ENCODE measurements around the gene CTPS1. TPM values are rescaled to one million over a fixed set of nuclear protein-coding genes. Genes with fewer than 3 reads are reported as not detected.

CTPS1 gene
- total and polyA plus RNA-seq, 2 of the 13 experiments (the other 11 are each of a cell fraction or from before 2014, with no cell fraction given): 9.6 to 42.8 TPM

- FAIRE-seq (no peak), DNase-seq (ENCODE audit: low spot score) (no peak), ATAC-seq (no peak)
- H3K4me2 ChIP-seq (ENCODE audit: low read depth, low read length): no peak overlapping the region
- 93% methylated on average over 5 of the region's 5 CpGs for WGBS (ENCODE audit: low lambda C conversion rate)
- POLR2A ChIA-PET: no interaction called here
- H4K20me1 ChIP-seq (ENCODE audit: insufficient read depth, low read length): no peaks in the 10 kb centered on the region
- intact Hi-C loops (cut with micrococcal nuclease; ENCODE audit: unreplicated experiment) (no loop called here), in situ Hi-C loops (cut with HindIII; ENCODE audit: extremely low pct_ligation_motif_present, low pct_unique_long_range_greater_than_20kb) (no loop called here)
- H3K36me3 ChIP-seq (replicated peaks in 1 of 2; ENCODE audit: control insufficient read depth in 1 of 2, insufficient read depth in 2 of 2, low read length in 2 of 2): peaks cover 28 to 62% of the 10 kb centered on the region in 2 experiments
- no peak overlapping the region for H3K9ac ChIP-seq (ENCODE audit: insufficient read depth, low read depth, low read length)
- no peaks in the 10 kb centered on the region for H3K27me3 ChIP-seq (ENCODE audit: control insufficient read depth in 1 of 2, insufficient read depth in 2 of 2, low read length in 2 of 2)
- H3K27ac ChIP-seq (ENCODE audit: extremely low read length, insufficient read depth, low read length): no peak overlapping the region
- no peaks in the 10 kb centered on the region for H3K9me3 ChIP-seq (ENCODE audit: low read length)
- H2AFZ ChIP-seq (ENCODE audit: low read length): no peak overlapping the region
- H3K79me2 ChIP-seq (ENCODE audit: insufficient read depth, low read length): no peaks in the 10 kb centered on the region
- no peak overlapping the region for H3K4me3 ChIP-seq (replicated peaks in 1 of 3; ENCODE audit: insufficient read depth in 1 of 3, low read depth in 2 of 3, low read length in 3 of 3)
- CTCF ChIA-PET (ENCODE audit: low intra/inter-chr PET ratio, low total read pairs): no interaction called here
- no peak for TF ChIP-seq AGO2 (optimal IDR thresholded peaks at IDR 0.05; ENCODE audit: low read depth, low read length)
- no peak for TF ChIP-seq DNMT3B (CRISPR knock-in tag; conservative IDR thresholded peaks at IDR 0.05)
- TF ChIP-seq ZNF230 (CRISPR knock-in tag; IDR thresholded peaks at IDR 0.05): no peak
- no peak for TF ChIP-seq FOSL2 (CRISPR knock-in tag; IDR thresholded peaks at IDR 0.05)
- no peak for TF ChIP-seq FUBP1 (CRISPR knock-in tag; IDR thresholded peaks at IDR 0.05; ENCODE audit: borderline replicate concordance)
- no peak for TF ChIP-seq ZNF598 (CRISPR knock-in tag; IDR thresholded peaks at IDR 0.05; ENCODE audit: borderline replicate concordance)
- no peak for TF ChIP-seq ZNF772 (CRISPR knock-in tag; IDR thresholded peaks at IDR 0.05)
- no peak for TF ChIP-seq FOSL1 (CRISPR knock-in tag; IDR thresholded peaks at IDR 0.05; ENCODE audit: borderline replicate concordance)
- TF ChIP-seq TMF1 (CRISPR knock-in tag; IDR thresholded peaks at IDR 0.05; ENCODE audit: low read depth): no peak
- no peak for TF ChIP-seq RBAK (CRISPR knock-in tag; IDR thresholded peaks at IDR 0.05)
- no peak for TF ChIP-seq KDM5A (IDR thresholded peaks at IDR 0.05; ENCODE audit: borderline replicate concordance, low read length)
- TF ChIP-seq GPN1 (CRISPR knock-in tag; IDR thresholded peaks at IDR 0.05; ENCODE audit: borderline replicate concordance): no peak
- no peak for TF ChIP-seq HHEX (CRISPR knock-in tag; IDR thresholded peaks at IDR 0.05)
- TF ChIP-seq KLF6 (CRISPR knock-in tag; IDR thresholded peaks at IDR 0.05): no peak
- TF ChIP-seq FOXK1 (CRISPR knock-in tag; IDR thresholded peaks at IDR 0.05; ENCODE audit: borderline replicate concordance, low read depth): no peak
- TF ChIP-seq KMT2A (CRISPR knock-in tag; IDR thresholded peaks at IDR 0.05): no peak
- TF ChIP-seq ZNF24 (IDR thresholded peaks at IDR 0.05): no peak
- no peak for TF ChIP-seq KLF13 (CRISPR knock-in tag; IDR thresholded peaks at IDR 0.05)
- no TSS peak for BruUV-seq (replicated peaks)
- H3K4me1 ChIP-seq (ENCODE audit: insufficient read depth, low read length): no peaks in the 10 kb centered on the region
These were observed 66.2 kb downstream of the CTPS1 start for GRCh38 chr1:41045740-41046139.
